OCI-LY7 (cell line): Measurements from ENCODE around the gene CAPRIN2. TPM values are rescaled to one million over a fixed set of nuclear protein-coding genes. Genes with fewer than 3 reads are reported as not detected.

ENCODE experiments used
- BruUV-seq: library from RNA; stranded (reverse); fragments of 400-500 nt; replicated peaks from 2 replicates; lab custom pipeline; 2021; lab: Mats Ljungman, UMichigan
- CTCF ChIA-PET: fragments of 300-600 bp; sonication (Branson Sonifier 250); formaldehyde crosslinking; loops from one replicate; lab custom pipeline; 2022; ENCODE audit warnings: antibody characterized with exemption; ENCODE audit not compliant: unreplicated experiment; lab: Charles Lee
- POLR2A ChIA-PET: fragments of 300-600 bp; sonication (Branson Sonifier 250); formaldehyde crosslinking; loops from one replicate; lab custom pipeline; 2022; ENCODE audit warnings: antibody characterized with exemption; lab: Charles Lee
- DNase-seq: peaks from one replicate; pipeline ENCODE4 v3.0.0-alpha.2; 2015; ENCODE audit warnings: low spot score
- H2AFZ ChIP-seq: fragments of 200-600 bp; sonication (generic), shearing (Covaris generic); 2 replicates; pipeline ENCODE4 v1.6.1; 2014; ENCODE audit warnings: mild to moderate bottlenecking, antibody characterized with exemption, low read length, moderate library complexity
- H3K27ac ChIP-seq: fragments of 200-600 bp; sonication (generic); 2 replicates; pipeline ENCODE4 v1.5.1; 2014; ENCODE audit warnings: mixed run types, low read depth, mild to moderate bottlenecking, moderate library complexity, low read length, inconsistent platforms; ENCODE audit not compliant: poor library complexity, severe bottlenecking
- H3K36me3 ChIP-seq: fragments of 200-600 bp; sonication (generic); 2 replicates; pipeline ENCODE4 v1.6.1; 2014; ENCODE audit warnings: mild to moderate bottlenecking, antibody characterized with exemption, low read length, moderate library complexity, mixed read lengths; ENCODE audit not compliant: insufficient read depth
- H3K4me1 ChIP-seq: fragments of 200-600 bp; sonication (generic); 2 replicates; pipeline ENCODE4 v1.5.1; 2014; ENCODE audit warnings: mild to moderate bottlenecking, low read length; ENCODE audit not compliant: insufficient read depth, poor library complexity, severe bottlenecking
- H3K4me2 ChIP-seq: fragments of 200-600 bp; sonication (generic); 2 replicates; pipeline ENCODE4 v1.6.1; 2014; ENCODE audit warnings: mild to moderate bottlenecking, low read length
- H3K4me3 ChIP-seq: fragments of 200-600 bp; sonication (generic); 2 replicates; pipeline ENCODE4 v1.5.1; 2014; ENCODE audit warnings: mild to moderate bottlenecking, low read depth, low read length; ENCODE audit not compliant: poor library complexity, severe bottlenecking
- H3K79me2 ChIP-seq: fragments of 200-600 bp; sonication (generic); 2 replicates; pipeline ENCODE4 v1.6.1; 2016; ENCODE audit warnings: low read depth, mild to moderate bottlenecking, low read length, moderate library complexity, mixed read lengths; ENCODE audit not compliant: insufficient read depth
- H3K9me2 ChIP-seq: fragments of 200-600 bp; sonication (generic); 2 replicates; pipeline ENCODE4 v1.6.1; 2016; ENCODE audit warnings: mild to moderate bottlenecking, low read length, mixed read lengths; ENCODE audit not compliant: insufficient read depth
- H3K9me3 ChIP-seq: fragments of 200-600 bp; sonication (generic); 2 replicates; pipeline ENCODE4 v1.6.1; 2014; ENCODE audit warnings: mild to moderate bottlenecking, mixed run types, low read length, mixed read lengths
- H4K20me1 ChIP-seq: fragments of 200-600 bp; sonication (generic); 2 replicates; pipeline ENCODE4 v1.6.1; 2014; ENCODE audit warnings: mild to moderate bottlenecking, antibody characterized with exemption, low read length, moderate library complexity, mixed read lengths; ENCODE audit not compliant: insufficient read depth
- EZH2phosphoT487 ChIP-seq: fragments of 200-600 bp; sonication (generic); IDR thresholded peaks from 2 replicates; pipeline ENCODE4 v1.6.1; 2018; ENCODE audit warnings: low read depth, borderline replicate concordance, mild to moderate bottlenecking, mixed run types, antibody characterized with exemption, low read length, moderate library complexity, mixed read lengths
- intact Hi-C: fragments of 100-400 bp; cut with micrococcal nuclease; formaldehyde crosslinking; loops from one replicate; pipeline ENCODE4 v1.10.0; 2022; ENCODE audit not compliant: unreplicated experiment
- total RNA-seq, 2 experiments: library from RNA; depleted of rRNA in 1 of 2; stranded (reverse); fragments of >200 nt in 1 of 2; shearing (Covaris generic) in 1 of 2; gene quantifications; 2 replicates each; pipeline ENCODE4 v1.2.3, GENCODE V29; 2014 to 2022
- TF ChIP-seq, protein P1 (sequence below): fragments of 200-600 bp; sonication (generic); conservative IDR thresholded peaks from 2 replicates; pipeline ENCODE4 v1.5.1; 2014; ENCODE audit warnings: mild to moderate bottlenecking, antibody characterized with exemption, low read length, moderate library complexity, mixed read lengths

Gene CAPRIN2
- total RNA-seq, 2 experiments from 2014 or later: 21.7 to 23.7 TPM

DNA sequence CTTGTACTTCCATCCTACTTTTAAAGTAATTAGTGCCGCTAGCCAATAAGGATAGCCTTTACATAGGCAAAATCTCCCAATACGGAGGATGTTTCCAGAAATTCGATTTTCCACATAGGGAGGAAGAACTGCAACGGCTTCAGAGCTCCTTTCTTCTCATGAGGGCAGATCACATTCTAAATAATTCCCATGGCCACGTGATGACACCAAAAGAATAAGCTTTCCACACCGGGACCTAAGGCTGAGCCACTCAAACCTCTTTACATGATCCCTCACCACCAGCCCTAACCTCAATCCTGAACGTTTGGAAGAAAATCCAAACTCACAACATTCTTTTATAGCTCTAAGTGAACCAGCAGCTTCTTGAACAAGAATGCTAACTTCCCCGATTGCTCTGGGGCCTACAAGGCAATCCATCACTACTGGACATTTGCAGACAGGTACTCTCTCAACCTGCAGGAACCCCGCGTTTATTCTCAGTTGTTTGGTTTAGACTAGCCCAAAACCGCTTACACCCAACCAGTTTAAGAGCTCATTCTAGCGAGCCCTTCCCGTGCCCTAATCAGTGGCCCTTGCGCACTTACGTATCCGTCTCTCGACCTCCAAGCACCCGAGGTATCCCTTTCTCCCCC, 884 bp downstream of the CAPRIN2 start:
- POLR2A ChIA-PET: interaction anchor here (0.6 to 5.6 kb wide), 11 partner anchors 9 to 113 kb away, joined by 3 to 30 read pairs (median 5); partner anchors contain the start of gene IPO8
- H3K9me2 ChIP-seq: no peaks in the 10 kb centered on the region
- peak overlapping the region; percentile 90 for H2AFZ ChIP-seq
- DNase-seq: peak; percentile 44
- peaks cover 8% of the 10 kb centered on the region; the same call in 1 of the 2 replicates for H3K79me2 ChIP-seq
- intact Hi-C loops: loop anchor here (5.0 kb wide), 1 partner anchor 1372 kb away; the partner anchor contains the start of gene ERGIC2
- peak overlapping the region; percentile 24 for H3K27ac ChIP-seq
- H3K4me2 ChIP-seq: peak overlapping the region; percentile 99
- H3K4me1 ChIP-seq: peaks cover 25% of the 10 kb centered on the region
- no peaks in the 10 kb centered on the region for H3K9me3 ChIP-seq
- TSS peak; percentile 53 for BruUV-seq
- H3K4me3 ChIP-seq: peak overlapping the region; percentile 89
- no peaks in the 10 kb centered on the region for H4K20me1 ChIP-seq
- CTCF ChIA-PET: interaction anchor here (0.8 kb wide), 2 partner anchors 9 to 30 kb away, joined by 3 read pairs; no protein-coding TSS in a partner anchor
- TF ChIP-seq EZH2phosphoT487: no peak
- TF ChIP-seq, protein P1, sequence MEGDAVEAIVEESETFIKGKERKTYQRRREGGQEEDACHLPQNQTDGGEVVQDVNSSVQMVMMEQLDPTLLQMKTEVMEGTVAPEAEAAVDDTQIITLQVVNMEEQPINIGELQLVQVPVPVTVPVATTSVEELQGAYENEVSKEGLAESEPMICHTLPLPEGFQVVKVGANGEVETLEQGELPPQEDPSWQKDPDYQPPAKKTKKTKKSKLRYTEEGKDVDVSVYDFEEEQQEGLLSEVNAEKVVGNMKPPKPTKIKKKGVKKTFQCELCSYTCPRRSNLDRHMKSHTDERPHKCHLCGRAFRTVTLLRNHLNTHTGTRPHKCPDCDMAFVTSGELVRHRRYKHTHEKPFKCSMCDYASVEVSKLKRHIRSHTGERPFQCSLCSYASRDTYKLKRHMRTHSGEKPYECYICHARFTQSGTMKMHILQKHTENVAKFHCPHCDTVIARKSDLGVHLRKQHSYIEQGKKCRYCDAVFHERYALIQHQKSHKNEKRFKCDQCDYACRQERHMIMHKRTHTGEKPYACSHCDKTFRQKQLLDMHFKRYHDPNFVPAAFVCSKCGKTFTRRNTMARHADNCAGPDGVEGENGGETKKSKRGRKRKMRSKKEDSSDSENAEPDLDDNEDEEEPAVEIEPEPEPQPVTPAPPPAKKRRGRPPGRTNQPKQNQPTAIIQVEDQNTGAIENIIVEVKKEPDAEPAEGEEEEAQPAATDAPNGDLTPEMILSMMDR: no peak
- no peaks in the 10 kb centered on the region for H3K36me3 ChIP-seq

DNA sequence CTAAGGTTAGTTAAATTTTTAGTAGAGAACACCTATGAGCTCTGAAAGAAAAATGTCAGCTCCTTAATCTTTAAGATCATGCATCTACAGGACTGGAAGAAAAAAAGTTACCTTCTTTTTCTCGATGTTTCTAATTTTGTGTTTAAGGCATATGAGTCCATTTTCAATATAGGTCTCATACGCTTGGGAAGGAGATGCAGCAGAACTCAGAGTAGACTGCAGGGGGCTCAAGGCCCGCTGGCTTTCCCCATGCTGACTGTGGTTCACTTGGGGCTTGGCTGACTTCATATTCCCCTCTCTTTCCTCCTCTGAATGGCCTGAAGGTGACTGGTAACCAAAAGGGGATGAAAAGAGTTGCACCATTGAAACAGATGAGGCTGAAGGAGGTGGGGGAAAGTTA, 1.5 kb downstream of the CAPRIN2 start:
- DNase-seq: peak; percentile 60
- no peaks in the 10 kb centered on the region for H4K20me1 ChIP-seq
- no peaks in the 10 kb centered on the region for H3K9me2 ChIP-seq
- BruUV-seq: no TSS peak
- H3K4me2 ChIP-seq: peak overlapping the region; percentile 99
- peaks cover 25% of the 10 kb centered on the region for H3K4me1 ChIP-seq
- peak overlapping the region; percentile 89 for H3K4me3 ChIP-seq
- no peak overlapping the region for H2AFZ ChIP-seq
- intact Hi-C loops: loop anchor here (5.0 kb wide), 1 partner anchor 1371 kb away; the partner anchor contains the start of gene ERGIC2
- peaks cover 8% of the 10 kb centered on the region; the same call in 1 of the 2 replicates for H3K79me2 ChIP-seq
- TF ChIP-seq, protein P1: peak; percentile 71
- no peak for TF ChIP-seq EZH2phosphoT487
- ChIA-PET CTCF (interaction anchor here (0.8 kb wide), 2 partner anchors 9 to 29 kb away, joined by 3 read pairs; no protein-coding TSS in a partner anchor), POLR2A (interaction anchor here (0.5 to 5.6 kb wide), 14 partner anchors 8 to 1327 kb away, joined by 3 to 30 read pairs (median 5); partner anchors contain the start of gene IPO8)
- H3K27ac ChIP-seq: no peak overlapping the region
- H3K9me3 ChIP-seq: no peaks in the 10 kb centered on the region
- no peaks in the 10 kb centered on the region for H3K36me3 ChIP-seq
